B cell (primary cell): ENCODE results near the gene ITPR1.

Source experiments
- CTCF ChIP-seq: fragments of 200-600 bp; IDR thresholded peaks from one replicate; pipeline ENCODE4 v1.8.0; 2022; ENCODE audit warnings: antibody characterized with exemption, mild to moderate bottlenecking
- EZH2 ChIP-seq: IDR thresholded peaks from 2 replicates; pipeline ENCODE4 v1.6.1; 2012; ENCODE audit warnings: borderline replicate concordance, low read depth, mild to moderate bottlenecking, moderate library complexity, low read length; ENCODE audit not compliant: insufficient read depth, poor library complexity, severe bottlenecking

GRCh38 chr3:4647411-4647810, 154.3 kb downstream of the ITPR1 start:
- no peak for TF ChIP-seq CTCF
- TF ChIP-seq EZH2, result no peak
